HG02884 (cell line): ENCODE data around the gene ARG1.
"Not testable (repeated sequence)": the region's sequence is repeated elsewhere in the genome, so short reads cannot be mapped to it uniquely, and the experiment has no call there.

Experiments used
- ATAC-seq: cut with Tn5 transposase; IDR thresholded peaks from one replicate; pipeline ENCODE4 v1.9.1; 2021; ENCODE audit warnings: mild to moderate bottlenecking, moderate library complexity; ENCODE audit not compliant: unreplicated experiment

ARG1 gene

DNA sequence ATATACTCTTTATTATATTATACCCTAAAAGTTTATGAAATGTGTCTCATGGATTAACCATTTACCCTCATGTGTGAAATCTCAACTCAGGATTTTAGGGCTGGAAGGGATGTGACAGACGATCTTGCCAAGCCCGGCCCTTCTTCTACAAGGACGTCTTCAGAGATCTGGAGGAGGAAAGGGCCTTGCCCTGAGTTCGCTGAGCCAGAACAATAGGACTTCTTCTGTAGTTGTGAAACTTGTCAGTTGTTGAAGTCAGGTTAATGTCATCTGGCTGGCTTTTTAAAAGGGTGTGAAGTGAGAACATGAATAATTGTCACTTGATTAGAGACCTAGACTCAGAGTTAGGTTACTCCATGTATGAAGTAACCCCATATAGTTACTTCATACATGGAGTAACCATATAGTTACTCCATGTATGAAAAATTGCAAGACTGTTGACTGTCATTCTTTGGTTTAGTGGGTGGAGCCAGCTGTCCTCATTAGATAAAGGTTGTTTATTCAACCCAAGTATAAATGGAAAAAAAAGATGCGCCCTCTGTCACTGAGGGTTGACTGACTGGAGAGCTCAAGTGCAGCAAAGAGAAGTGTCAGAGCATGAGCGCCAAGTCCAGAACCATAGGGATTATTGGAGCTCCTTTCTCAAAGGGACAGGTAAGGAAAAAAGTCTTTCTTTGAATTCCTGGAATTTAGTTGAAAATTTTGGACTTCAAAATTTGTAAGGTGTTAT lies at the start of gene ARG1:
Gene ARG1 (plus strand): TSS at position 541 of the 730 bp plus-strand sequence. CDS start 57 bp downstream, at position 598.
- no peak for ATAC-seq

DNA sequence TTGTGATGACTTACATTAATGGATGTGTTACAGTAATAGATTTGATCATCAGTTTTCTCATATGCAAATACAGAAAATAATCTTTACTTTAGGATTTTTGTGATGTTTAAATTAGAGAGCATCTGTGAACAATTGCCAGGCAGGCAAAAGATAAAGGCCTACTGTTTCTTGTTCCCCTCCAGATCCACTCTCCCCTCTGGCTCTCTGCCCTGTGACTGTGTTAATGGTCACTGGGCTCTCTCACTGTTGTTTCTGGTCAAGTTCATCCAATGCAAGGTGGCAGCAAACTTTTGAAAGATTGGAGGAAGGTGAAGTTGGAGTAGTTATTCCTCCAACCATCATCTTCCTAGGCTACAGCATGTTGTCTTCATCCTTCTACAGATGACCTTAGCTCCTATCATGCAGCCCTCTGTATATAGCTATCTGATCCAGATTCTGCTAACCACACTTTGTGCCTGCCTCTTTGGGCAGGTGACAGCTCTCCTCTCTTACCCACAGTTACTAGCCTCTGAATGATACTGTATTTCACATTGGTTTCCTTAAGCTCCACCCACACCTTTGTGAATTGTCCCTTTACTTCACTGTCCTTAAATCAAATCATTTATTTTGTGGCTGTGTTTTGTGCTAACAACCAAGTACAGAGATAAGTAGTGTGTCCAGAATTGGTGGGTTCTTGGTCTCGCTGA lies 48.9 kb upstream of the ARG1 start:
- ATAC-seq, result no peak

DNA sequence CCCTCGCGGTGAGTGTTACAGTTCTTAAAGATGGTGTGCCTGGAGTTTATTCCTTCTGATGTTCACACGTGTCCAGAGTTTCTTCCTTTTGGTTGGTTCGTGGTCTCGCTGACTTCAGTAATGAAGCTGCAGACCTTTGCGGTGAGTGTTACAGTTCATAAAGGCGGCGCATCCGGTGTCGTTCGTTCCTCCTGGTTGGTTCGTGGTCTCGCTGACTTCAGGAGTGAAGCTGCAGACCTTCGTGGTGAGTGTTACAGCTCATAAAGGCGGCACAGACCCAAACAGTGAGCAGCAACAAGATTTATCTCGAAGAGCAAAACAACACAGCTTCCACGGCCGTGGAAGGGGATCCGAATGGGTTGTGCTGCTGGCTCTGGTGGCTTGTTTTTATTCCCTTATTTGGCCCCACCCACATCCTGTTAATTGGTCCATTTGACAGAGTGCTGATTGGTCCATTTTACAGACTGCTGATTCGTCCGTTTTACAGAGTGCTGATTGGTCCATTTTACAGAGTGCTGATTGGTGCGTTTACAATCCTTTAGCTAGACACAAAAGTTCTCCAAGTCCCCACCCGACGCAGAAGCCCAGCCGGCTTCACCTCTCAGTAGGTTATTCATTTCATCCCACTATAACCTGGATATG lies 48.2 kb upstream of the ARG1 start:
- ATAC-seq, result no peak

DNA sequence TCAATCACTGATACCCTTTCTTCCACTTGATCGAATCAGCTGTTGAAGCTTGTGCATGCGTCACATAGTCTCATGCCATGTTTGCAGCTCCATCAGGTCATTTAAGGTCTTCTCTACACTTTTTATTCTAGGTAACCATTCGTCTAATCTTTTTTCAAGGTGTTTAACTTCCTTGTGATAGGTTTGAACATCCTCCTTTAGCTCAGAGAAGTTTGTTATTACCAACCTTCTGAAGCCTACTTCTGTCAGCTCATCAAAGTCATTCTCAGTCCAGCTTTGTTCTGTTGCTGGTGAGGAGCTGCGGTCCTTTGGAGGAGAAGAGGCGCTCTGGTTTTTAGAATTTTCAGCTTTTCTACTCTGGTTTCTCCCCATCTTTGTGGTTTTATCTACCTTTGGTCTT lies 42.1 kb upstream of the ARG1 start:
- not testable (repeated sequence) for ATAC-seq

DNA sequence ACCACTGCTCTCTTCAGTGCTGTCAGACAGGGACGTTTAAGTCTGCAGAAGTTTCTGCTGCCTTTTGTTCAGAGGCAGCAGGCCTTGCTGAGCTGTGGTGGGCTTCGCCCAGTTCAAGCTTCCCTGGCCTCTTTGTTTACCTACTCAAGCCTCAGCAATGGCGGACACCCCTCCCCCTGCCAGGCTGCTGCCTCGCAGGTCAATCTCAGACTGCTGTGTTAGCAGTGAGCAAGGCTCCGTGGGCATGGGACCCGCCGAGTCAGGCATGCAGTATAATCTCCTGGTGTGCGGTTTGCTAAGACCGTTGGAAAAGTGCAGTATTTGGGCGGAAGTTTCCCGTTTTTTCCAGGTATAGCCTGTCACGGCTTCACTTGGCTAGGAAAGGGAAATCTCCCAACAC lies 41.3 kb upstream of the ARG1 start:
- ATAC-seq, result not testable (repeated sequence)

DNA sequence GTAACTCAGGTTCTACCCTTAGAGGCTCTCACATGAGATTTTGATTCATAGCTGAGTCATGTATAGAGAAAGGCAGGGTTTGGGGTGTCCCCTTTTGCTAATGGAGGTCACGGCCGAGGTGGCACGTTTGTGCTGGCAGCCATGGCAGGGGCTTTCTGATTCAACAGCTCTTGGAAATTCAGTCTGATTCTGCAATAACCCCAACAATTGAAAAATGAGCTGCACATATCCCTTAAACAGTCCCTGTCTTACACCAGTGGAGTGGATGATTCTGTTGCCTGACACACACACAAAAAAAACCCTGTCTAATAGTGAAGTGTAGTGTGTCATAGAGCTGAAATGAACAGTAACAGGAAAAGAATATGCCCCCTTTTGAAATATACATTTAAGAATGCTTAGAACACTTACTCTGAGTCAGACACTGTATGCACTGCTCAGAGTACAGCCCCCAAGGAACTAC lies 40.4 kb upstream of the ARG1 start:
- peak; percentile 97 for ATAC-seq

DNA sequence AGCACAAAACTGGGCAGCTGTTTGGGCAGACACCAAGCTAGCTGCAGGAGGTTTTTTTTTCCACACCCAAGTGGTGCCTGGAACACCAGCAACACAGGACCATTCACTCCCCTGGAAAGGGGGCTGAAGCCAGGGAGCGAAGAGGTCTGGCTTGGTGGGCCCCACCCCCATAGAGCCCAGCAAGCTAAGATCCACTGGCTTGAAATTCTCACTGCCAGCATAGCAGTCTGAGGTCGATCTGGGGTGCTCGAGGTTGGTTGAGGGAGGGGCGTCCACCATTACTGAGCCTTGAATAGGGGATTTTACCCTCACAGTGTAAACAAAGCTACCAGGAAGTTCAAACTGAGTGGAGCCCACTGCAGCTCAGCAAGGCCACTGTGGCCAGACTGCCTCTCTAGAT lies 34.4 kb upstream of the ARG1 start:
- ATAC-seq, result not testable (repeated sequence)

DNA sequence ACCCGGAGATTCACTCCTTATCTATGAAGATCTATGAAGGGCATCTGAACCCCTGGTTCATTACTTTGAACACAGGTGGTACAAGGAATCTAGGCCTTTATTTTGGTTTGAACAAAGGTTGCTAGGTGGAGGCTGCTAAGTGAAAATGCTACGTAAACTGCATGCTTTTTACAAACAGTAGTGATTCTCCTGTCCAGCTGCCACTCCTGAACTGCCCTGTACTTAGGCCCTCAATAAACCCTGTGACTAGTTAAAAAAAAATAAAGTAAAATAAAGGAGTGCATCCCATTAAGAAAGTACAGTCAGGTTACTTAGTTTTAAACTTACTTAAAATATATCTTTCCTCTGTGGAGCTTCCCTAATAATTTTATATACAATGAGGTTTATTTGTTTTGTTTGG lies 27.7 kb upstream of the ARG1 start:
- ATAC-seq, result no peak

DNA sequence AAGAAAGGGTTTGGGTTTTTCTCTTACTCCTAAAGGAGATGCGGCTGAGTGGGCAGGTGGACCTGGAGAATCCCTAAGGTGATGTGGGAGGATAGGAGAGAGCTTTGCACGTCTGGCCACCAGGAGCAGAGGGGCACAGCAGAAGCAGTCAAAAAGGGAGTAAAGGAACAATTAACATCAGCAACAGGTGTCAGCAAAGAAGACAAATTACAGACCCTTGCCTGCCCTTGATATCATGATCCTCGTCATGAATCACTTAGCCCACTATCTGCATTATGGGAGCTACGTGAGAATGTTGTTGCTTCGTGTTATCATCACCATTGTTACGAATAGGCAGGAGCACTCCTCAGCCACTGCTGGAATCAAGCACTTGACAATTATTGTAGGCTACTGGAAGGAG lies 25.5 kb upstream of the ARG1 start:
- no peak for ATAC-seq

DNA sequence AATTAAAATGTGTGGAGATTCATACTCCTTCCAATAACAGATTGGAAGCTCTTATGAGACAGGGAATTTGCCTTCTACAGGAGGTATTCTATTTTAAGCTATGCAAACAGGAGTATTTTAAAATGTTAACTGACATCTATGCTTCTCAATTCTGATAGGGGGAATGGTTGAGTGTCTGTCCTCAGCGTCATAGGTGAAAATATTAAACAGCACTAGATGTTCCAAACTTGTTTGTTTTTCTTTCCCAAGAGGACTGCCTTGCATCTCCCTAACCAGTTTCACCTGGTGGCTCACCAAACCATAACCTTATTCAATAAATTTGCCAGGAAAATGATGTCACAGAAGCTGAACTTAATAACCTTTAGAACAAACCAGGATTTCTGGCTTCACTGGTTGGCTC lies 24.6 kb upstream of the ARG1 start:
- ATAC-seq, result no peak

DNA sequence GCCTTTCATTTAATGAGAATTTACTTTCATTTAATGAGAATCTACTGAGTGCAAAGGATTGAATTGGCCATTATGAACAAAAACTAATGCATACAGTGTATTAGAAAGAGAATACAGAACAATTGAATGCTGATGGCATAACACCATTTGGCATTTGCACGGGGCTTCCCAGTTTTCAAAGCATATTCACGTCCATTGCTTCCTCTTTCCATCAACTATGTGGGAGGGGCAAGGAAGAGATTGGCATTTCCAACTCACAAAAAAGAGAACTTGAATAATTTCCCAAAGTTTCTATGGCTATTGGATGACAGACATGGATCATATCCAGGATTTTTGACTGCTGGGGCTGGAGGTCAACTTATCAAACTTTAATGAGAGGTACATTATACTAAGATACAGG lies 23.2 kb upstream of the ARG1 start:
- ATAC-seq, result no peak

DNA sequence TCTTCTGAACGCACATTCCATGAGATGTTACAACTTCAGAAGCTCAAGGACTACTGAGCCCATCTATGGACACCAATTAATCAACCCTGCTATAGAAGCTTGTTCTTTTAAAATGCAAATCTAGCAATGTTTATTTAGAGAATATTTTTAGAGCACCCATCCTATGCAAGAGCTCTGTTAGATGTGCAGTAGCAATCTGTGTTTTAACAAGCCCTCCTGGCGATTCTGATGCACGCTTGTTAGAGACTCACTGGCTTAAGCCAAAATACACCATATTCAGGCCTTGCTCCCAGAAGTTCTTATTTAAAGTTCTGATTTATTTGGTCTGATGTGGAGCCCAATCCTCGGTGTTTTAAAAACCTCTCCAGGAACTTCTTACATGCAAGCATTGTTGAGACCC lies 21.1 kb upstream of the ARG1 start:
- ATAC-seq, result no peak

DNA sequence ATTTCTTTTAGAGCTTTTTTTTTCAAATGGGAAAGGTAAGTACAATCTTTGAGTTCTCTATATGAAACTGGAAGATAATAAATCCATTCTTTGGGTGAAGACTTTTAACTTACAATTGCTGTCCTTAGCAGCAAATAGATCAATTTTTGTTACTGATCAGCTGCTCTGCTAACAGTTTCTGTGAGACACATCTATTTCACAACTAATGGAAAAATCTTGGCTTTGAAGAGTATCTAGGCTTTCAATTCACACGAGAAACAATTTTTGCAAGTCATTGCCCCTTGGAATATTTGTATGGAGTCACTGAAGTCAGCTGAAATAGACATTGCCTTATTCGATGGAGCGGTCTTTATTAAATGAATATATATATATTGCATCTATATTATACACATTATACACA lies 20.5 kb upstream of the ARG1 start:
- ATAC-seq, result no peak

DNA sequence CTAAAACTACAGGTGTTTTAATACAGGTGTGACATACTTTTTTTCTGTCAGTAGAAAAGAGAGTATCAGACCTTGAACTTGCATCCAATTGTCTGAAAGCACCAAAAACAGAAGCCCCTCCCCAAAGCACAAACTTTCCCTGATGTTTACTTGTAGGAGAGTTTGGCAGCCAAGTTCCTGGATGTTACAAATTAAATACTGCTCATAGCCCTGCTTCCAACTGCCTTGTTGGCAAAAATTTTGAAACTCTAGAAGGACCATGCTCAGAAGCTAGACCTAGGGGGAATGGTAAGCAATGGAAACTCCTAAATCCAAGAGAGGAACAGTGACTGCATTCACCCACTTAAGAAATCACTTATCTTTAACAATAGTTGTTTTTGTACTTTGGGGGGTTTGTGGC lies 17.0 kb upstream of the ARG1 start:
- no peak for ATAC-seq

DNA sequence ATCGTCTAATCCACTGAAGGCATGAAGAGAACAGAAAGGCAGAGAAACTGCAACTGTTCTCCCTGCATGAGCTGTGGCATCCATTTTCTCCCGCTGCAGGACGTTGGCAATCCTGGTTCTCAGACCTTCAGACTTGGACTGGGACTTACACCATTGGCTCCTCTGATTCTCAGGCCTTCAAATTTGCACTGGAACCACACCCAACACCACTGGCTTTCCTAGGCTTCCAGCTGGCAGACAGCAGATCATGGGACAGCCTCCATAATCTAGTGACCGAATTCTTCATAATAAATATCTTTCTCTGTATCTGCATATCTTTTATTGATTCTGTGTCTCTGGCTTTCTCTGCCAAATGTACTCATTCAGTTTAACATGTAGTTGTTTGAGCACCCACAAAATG lies 14.1 kb upstream of the ARG1 start:
- ATAC-seq, result no peak

DNA sequence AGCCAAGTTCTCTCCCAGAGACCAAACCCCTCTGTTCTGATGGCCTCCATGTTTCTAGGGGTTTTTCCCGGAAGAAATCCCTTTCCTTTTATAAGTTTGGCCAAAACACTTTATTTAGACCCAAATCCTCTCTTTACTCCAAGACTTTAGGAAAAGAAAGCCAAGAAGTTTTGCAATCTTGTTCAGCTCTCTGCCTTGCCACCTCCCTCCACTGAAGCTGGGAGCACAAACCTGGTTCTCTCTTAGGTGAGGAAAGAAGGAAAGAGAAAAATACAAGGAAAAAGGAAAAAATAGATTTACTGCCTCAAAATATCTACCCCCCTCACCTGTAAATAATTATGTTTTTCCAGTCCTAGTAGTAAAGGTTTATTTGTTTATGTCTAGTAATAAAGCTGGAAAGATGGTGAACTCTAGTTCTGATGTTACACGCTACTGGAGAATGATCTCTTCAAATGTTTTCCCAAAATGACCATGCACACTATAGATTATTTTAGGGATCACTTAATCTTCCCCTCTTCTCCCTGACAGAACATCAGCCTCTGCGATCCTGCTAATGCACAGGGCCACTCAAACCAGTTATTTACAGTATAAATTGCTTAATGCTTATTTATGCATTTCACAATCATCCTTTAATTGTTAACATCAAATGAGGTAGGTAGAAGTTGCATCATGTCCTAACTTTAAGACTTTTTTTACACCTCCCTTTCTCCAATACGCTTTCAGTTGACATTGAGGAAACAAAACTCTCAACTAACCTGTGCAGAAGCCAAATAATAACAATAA lies 10.9 kb upstream of the ARG1 start:
- ATAC-seq, result no peak

DNA sequence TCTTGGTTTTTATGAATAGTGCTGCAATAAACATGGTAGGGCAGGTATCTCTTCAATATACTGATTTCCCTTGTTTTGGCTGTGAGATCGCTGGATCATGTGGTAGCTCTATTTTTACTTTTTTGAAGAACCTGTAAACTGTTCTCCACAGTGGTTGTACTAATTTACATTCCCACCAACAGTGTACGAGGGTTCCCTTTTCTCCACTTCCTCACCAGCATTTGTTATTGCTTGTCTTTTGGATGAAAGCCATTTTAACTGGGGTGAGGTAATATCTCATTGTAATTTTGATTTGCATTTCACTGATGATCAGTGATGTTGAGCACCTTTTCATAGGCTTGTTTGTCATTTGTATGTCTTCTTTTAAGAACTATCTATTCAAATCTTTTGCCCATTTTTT lies 8.0 kb upstream of the ARG1 start:
- no peak for ATAC-seq

DNA sequence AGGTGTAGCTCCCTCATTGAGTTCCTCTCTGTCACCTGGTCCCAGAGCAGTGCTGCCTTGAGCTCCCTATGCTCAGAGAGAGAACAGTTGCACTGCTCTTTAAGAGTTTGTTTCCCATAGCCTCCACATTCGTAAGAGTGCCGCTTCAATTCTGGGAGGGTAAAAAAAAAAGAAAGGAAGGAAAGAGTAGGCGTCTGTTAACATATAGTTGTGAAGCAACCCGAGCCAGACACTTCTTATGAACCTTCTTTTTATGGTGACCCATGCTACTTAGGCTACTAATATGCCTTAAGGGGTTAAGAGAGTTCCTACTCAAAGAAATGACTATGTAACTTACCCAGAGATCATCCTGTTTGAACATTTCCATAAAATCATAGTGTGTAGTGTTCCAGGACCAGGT lies 4.3 kb upstream of the ARG1 start:
- ATAC-seq, result no peak

DNA sequence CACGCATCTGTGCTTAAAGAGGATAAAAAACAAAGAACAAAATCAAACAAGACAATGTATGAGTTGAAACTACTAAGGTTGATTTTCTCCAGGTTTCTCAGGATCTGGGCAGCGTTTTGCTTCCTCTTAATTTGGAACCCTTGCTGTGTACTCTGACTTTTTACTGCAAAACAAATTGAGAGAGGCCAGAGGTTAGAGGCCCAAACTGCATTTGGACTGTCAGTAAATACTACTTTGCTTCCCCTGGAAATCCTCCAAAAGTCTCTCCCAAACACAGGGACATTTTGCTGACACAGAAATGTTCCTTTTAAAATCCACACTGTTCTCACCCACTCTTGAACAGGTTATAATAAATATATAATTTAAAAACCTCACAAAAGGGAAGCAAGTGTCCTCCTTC lies 1.1 kb downstream of the ARG1 start:
- ATAC-seq, result no peak

DNA sequence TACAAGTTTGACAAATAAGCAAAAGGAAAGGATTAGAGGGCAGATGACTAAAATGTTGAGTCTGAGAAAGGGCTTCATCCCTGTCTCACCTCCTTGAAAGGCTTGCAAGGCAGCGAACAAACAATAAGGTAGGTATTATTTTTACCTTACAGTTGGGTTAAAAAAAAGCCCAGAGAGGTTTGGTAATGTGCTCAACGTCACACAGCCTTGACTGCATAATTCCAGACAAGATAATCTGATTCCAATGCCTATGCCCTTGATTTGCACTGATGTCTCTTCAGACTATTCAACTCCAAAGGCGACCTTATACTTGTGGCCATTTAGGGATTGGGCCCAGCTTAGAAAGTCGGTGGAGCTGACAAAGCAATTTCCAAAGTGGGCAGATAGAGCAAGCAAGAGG lies 1.7 kb downstream of the ARG1 start:
- ATAC-seq, result no peak

DNA sequence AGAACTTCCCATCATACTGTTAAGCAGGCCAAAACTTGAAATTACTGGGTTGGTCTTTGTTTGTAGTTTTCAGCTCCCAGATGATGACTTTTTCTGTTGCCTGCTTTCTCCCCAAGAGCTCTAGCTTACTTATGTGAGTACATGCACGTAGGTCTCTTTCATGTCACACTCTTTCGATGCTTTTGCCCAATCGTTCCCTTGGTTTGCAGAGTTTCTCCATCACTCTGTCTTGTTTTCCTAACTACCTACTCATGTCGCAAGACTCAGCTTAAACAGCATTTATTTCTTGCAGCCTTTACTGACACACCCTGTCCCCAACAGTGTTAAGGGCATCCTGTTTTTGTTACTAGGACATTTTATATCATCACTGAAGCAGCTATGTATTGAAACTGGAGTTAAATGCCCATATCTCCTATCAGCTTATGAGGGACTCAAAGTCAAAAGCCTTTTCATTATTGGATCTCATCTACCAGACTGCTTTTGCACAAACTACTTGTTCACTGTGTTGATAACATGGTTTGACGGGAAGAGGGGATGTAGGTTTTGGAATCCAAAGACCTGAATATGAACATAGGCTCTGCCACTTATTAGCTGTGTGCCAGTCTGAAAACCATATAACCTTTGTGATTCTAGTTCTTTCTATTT lies 2.9 kb downstream of the ARG1 start:
- ATAC-seq, result no peak
